K562 (cell line): ENCODE data around the gene ELK4. TPM values are rescaled to one million over a fixed set of nuclear protein-coding genes. Genes with fewer than 3 reads are reported as not detected.
A peak's percentile ranks its signal among the peaks of the same experiment; 100 is the strongest.

Experiments used
- CHD7 ChIP-seq: fragments of 200-600 bp; sonication (generic); IDR thresholded peaks from one replicate; pipeline ENCODE4 v1.6.1; 2012; ENCODE audit warnings: mild to moderate bottlenecking, low read depth, low read length, inconsistent platforms
- DIDO1 ChIP-seq: fragments of 450-650 bp; IDR thresholded peaks from 2 replicates; pipeline ENCODE4 v1.6.1; 2016; ENCODE audit warnings: low read depth, missing biosample characterization, missing genetic modification characterization
- HBP1 ChIP-seq: fragments of 450-650 bp; formaldehyde crosslinking; IDR thresholded peaks from 2 replicates; pipeline ENCODE4 v1.4.0; 2022; ENCODE audit warnings: missing genetic modification characterization
- SMAD3 ChIP-seq: fragments of 450-650 bp; formaldehyde crosslinking; conservative IDR thresholded peaks from 2 replicates; pipeline ENCODE4 v1.4.0; 2020; ENCODE audit warnings: mild to moderate bottlenecking
- SMARCA5 ChIP-seq: fragments of 450-650 bp; IDR thresholded peaks from 2 replicates; pipeline ENCODE4 v1.6.1; 2016
- TAF15 ChIP-seq: fragments of 200-400 bp; formaldehyde crosslinking; IDR thresholded peaks from 2 replicates; pipeline ENCODE4 v1.6.1; 2017; ENCODE audit warnings: mild to moderate bottlenecking, low read depth, low read length, moderate library complexity
- polyA plus RNA-seq, 8 experiments: library from polyadenylated mRNA; depleted of rRNA in 4 of 8; stranded (reverse) in 5 of 8; unstranded in 3 of 8; fragments of >200 nt; fragmentation: Nextera tagmentation in 2 of 8; fragmentation: Illumina TruSeq in 1 of 8; extraction: Ambion mirVana in 2 of 8; extraction: Trizol in 1 of 8; gene quantifications; 2 replicates each; pipeline versions ENCODE4 v1.2.1 to v1.2.3, GENCODE V29; 2011 to 2014; ENCODE audit warnings: inconsistent platforms in 1 of 8, missing spikeins in 1 of 8
- total RNA-seq, 7 experiments: library from RNA; depleted of rRNA in 6 of 7; stranded (reverse); fragments of >200 nt in 6 of 7; fragmentation: Illumina TruSeq in 2 of 7; extraction: Trizol in 2 of 7; gene quantifications; 2 replicates each; pipeline versions ENCODE4 v1.2.1 to v1.2.3, GENCODE V29; 2011 to 2021; ENCODE audit warnings: low replicate concordance in 1 of 7
- TF ChIP-seq, protein P1 (sequence below), 2 experiments: fragments of 450-650 bp; formaldehyde crosslinking in 1 of 2; IDR thresholded peaks; 2 replicates each; pipeline versions ENCODE4 v1.4.0 to v1.6.1; 2014 to 2020; ENCODE audit warnings: mild to moderate bottlenecking in 2 of 2, borderline replicate concordance in 1 of 2, low read depth in 1 of 2

Gene ELK4
- total and polyA plus RNA-seq, 9 of the 15 experiments (the other 6 are each of a cell fraction or from before 2014, with no cell fraction given) = 2.0 to 21.7 (median 9.2) TPM

- TF ChIP-seq SMAD3 (no peak), TAF15 (no peak), DIDO1 (tag) (no peak), HBP1 (CRISPR knock-in tag) (no peak), SMARCA5 (peak; percentile 78), CHD7 (no peak)
- TF ChIP-seq, protein P1, sequence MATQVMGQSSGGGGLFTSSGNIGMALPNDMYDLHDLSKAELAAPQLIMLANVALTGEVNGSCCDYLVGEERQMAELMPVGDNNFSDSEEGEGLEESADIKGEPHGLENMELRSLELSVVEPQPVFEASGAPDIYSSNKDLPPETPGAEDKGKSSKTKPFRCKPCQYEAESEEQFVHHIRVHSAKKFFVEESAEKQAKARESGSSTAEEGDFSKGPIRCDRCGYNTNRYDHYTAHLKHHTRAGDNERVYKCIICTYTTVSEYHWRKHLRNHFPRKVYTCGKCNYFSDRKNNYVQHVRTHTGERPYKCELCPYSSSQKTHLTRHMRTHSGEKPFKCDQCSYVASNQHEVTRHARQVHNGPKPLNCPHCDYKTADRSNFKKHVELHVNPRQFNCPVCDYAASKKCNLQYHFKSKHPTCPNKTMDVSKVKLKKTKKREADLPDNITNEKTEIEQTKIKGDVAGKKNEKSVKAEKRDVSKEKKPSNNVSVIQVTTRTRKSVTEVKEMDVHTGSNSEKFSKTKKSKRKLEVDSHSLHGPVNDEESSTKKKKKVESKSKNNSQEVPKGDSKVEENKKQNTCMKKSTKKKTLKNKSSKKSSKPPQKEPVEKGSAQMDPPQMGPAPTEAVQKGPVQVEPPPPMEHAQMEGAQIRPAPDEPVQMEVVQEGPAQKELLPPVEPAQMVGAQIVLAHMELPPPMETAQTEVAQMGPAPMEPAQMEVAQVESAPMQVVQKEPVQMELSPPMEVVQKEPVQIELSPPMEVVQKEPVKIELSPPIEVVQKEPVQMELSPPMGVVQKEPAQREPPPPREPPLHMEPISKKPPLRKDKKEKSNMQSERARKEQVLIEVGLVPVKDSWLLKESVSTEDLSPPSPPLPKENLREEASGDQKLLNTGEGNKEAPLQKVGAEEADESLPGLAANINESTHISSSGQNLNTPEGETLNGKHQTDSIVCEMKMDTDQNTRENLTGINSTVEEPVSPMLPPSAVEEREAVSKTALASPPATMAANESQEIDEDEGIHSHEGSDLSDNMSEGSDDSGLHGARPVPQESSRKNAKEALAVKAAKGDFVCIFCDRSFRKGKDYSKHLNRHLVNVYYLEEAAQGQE (IDR thresholded peaks at IDR 0.05; ENCODE audit: borderline replicate concordance) = peak; percentile 33
- TF ChIP-seq, protein P1 (CRISPR knock-in tag; IDR thresholded peaks at IDR 0.05; ENCODE audit: low read depth) = no peak
Measured at GRCh38 chr1:205588636-205589035, 43.2 kb downstream of the ELK4 start (continued).
